IMR-90 (cell line): Measurements from ENCODE around the gene PGM2. TPM values are rescaled to one million over a fixed set of nuclear protein-coding genes. Genes with fewer than 3 reads are reported as not detected.

Experiments used
- ATAC-seq: fragments of 200-7000 bp; cut with Tn5 transposase; 2 replicates; pipeline ENCODE4 v1.9.1; 2020; ENCODE audit warnings: low read depth, mild to moderate bottlenecking, moderate library complexity
- BruUV-seq: library from RNA; stranded (reverse); fragments of 400-500 nt; replicated peaks from 2 replicates; lab custom pipeline; 2021; lab: Mats Ljungman, UMichigan
- CTCF ChIA-PET: fragments of 300-600 bp; formaldehyde crosslinking; extraction: SDS; loops from one replicate; lab custom pipeline; 2021; ENCODE audit warnings: antibody characterized with exemption; lab: Yijun Ruan, JAX
- POLR2A ChIA-PET: fragments of 300-600 bp; sonication (Branson Sonifier 250); formaldehyde crosslinking; loops from one replicate; lab custom pipeline; 2022; ENCODE audit warnings: antibody characterized with exemption; ENCODE audit not compliant: unreplicated experiment; lab: Charles Lee
- DNase-seq: peaks from one replicate; pipeline ENCODE4 v3.0.0; 2013
- H2AFZ ChIP-seq: replicated peaks from 2 replicates; pipeline ENCODE3; 2013; ENCODE audit warnings: low read length, mild to moderate bottlenecking; ENCODE audit not compliant: poor library complexity
- H2AK5ac ChIP-seq: 2 replicates; pipeline ENCODE4 v1.6.1; 2013; ENCODE audit warnings: low read depth, low read length, inconsistent platforms
- H2AK9ac ChIP-seq: replicated peaks from 2 replicates; pipeline ENCODE3; 2013; ENCODE audit warnings: mild to moderate bottlenecking, low read depth, low read length, moderate library complexity; ENCODE audit not compliant: poor library complexity
- H2BK120ac ChIP-seq: 2 replicates; pipeline ENCODE4 v1.6.1; 2013; ENCODE audit warnings: low read depth, low read length, inconsistent platforms
- H2BK15ac ChIP-seq: 3 replicates; pipeline ENCODE4 v1.6.1; 2013; ENCODE audit warnings: low read depth, low read length, inconsistent platforms
- H2BK20ac ChIP-seq: 2 replicates; pipeline ENCODE4 v1.6.1; 2013; ENCODE audit warnings: low read depth, mild to moderate bottlenecking, inconsistent platforms, low read length, moderate library complexity
- H2BK5ac ChIP-seq: 2 replicates; pipeline ENCODE4 v1.6.1; 2013; ENCODE audit warnings: mild to moderate bottlenecking, low read depth, low read length, inconsistent platforms; ENCODE audit not compliant: poor library complexity, severe bottlenecking
- H3K14ac ChIP-seq: replicated peaks from 2 replicates; pipeline ENCODE4 v1.6.1; 2013; ENCODE audit warnings: low read depth, low read length, inconsistent platforms
- H3K18ac ChIP-seq: 2 replicates; pipeline ENCODE4 v1.6.1; 2013; ENCODE audit warnings: low read depth, low read length, control low read depth
- H3K23ac ChIP-seq: 2 replicates; pipeline ENCODE4 v1.6.1; 2013; ENCODE audit warnings: low read depth, low read length, inconsistent platforms
- H3K27ac ChIP-seq: 2 replicates; pipeline ENCODE4 v1.5.1; 2013; ENCODE audit warnings: mild to moderate bottlenecking, control low read depth, low read length; ENCODE audit not compliant: insufficient read depth
- H3K27me3 ChIP-seq: 2 replicates; pipeline ENCODE4 v1.6.1; 2013; ENCODE audit warnings: low read length; ENCODE audit not compliant: control insufficient read depth, insufficient read depth
- H3K36me3 ChIP-seq: 2 replicates; pipeline ENCODE4 v1.6.1; 2013; ENCODE audit warnings: low read length, mixed read lengths; ENCODE audit not compliant: control insufficient read depth, insufficient read depth
- H3K4ac ChIP-seq: 2 replicates; pipeline ENCODE4 v1.6.1; 2013; ENCODE audit warnings: low read depth, low read length, inconsistent platforms
- H3K4me1 ChIP-seq: 2 replicates; pipeline ENCODE4 v1.6.1; 2013; ENCODE audit warnings: low read length, mixed read lengths; ENCODE audit not compliant: control insufficient read depth, insufficient read depth
- H3K4me2 ChIP-seq: 2 replicates; pipeline ENCODE4 v1.6.1; 2013; ENCODE audit warnings: low read depth, mild to moderate bottlenecking, control low read depth, low read length, moderate library complexity
- H3K4me3 ChIP-seq: 2 replicates; pipeline ENCODE4 v1.5.1; 2013; ENCODE audit warnings: low read depth, mild to moderate bottlenecking, control low read depth, low read length, moderate library complexity; ENCODE audit not compliant: insufficient read depth
- H3K56ac ChIP-seq: 2 replicates; pipeline ENCODE4 v1.6.1; 2013; ENCODE audit warnings: low read length, inconsistent platforms; ENCODE audit not compliant: insufficient read depth; ENCODE audit errors: extremely low read depth
- H3K79me1 ChIP-seq, 2 experiments: 2 replicates each; pipeline ENCODE4 v1.6.1; 2013; ENCODE audit warnings: low read length in 2 of 2, inconsistent platforms in 1 of 2, low read depth in 1 of 2
- H3K9ac ChIP-seq: 2 replicates; pipeline ENCODE4 v1.6.1; 2013; ENCODE audit warnings: low read depth, low read length, control low read depth
- H3K9me1 ChIP-seq: 2 replicates; pipeline ENCODE4 v1.6.1; 2013; ENCODE audit warnings: low read length, inconsistent platforms; ENCODE audit not compliant: insufficient read depth
- H3K9me3 ChIP-seq: 2 replicates; pipeline ENCODE4 v1.6.1; 2013; ENCODE audit warnings: low read length; ENCODE audit not compliant: control insufficient read depth, insufficient read depth
- H4K20me1 ChIP-seq: 2 replicates; pipeline ENCODE4 v1.6.1; 2013; ENCODE audit warnings: low read length, inconsistent platforms; ENCODE audit not compliant: insufficient read depth
- H4K5ac ChIP-seq: 2 replicates; pipeline ENCODE4 v1.6.1; 2013; ENCODE audit warnings: mild to moderate bottlenecking, low read depth, low read length, control low read depth
- H4K8ac ChIP-seq, 2 experiments: 2 replicates each; pipeline ENCODE4 v1.6.1; 2013; ENCODE audit warnings: low read depth in 2 of 2, low read length in 2 of 2, control low read depth in 1 of 2, inconsistent platforms in 1 of 2
- H4K91ac ChIP-seq: 2 replicates; pipeline ENCODE4 v1.6.1; 2013; ENCODE audit warnings: low read depth, low read length, inconsistent platforms; ENCODE audit not compliant: insufficient read depth
- CHD1 ChIP-seq: IDR thresholded peaks from 2 replicates; pipeline ENCODE4 v1.6.1; 2012; ENCODE audit warnings: low read depth, low read length, improper control_type of control experiment
- MAFK ChIP-seq: IDR thresholded peaks from 2 replicates; pipeline ENCODE4 v1.6.1; 2012; ENCODE audit warnings: low read depth, low read length, improper control_type of control experiment
- WGBS, 2 experiments: methylation state at CpG; one replicate each; pipeline versions ENCODE4 v1.1.5 to v1.1.7; 2013; ENCODE audit warnings: missing lambda C conversion rate in 2 of 2; ENCODE audit not compliant: insufficient read length in 1 of 2; ENCODE audit errors: extremely low coverage in 2 of 2; 5-methylcytosine and 5-hydroxymethylcytosine counted together
- dilution Hi-C: fragments of 300-500 bp; cut with HindIII; formaldehyde crosslinking; loops from one replicate; pipeline ENCODE4 v1.14.3; 2018; ENCODE audit warnings: low sequenced_read_pairs; ENCODE audit not compliant: unreplicated experiment
- in situ Hi-C: fragments of 300-500 bp; cut with MboI; formaldehyde crosslinking; loops from 3 replicates; pipeline ENCODE4 v1.14.3; 2019; ENCODE audit warnings: low sequenced_read_pairs, inconsistent platforms, mixed read lengths
- intact Hi-C: fragments of 100-400 bp; cut with micrococcal nuclease; formaldehyde crosslinking; loops from 2 replicates; pipeline ENCODE4 v1.10.0; 2022
- polyA plus RNA-seq, 3 experiments: library from polyadenylated mRNA; depleted of rRNA; stranded (reverse); fragments of >200 nt; gene quantifications; 2 replicates each; pipeline ENCODE4 v1.2.3, GENCODE V29; 2012; ENCODE audit warnings: low replicate concordance in 1 of 3
- total RNA-seq: library from RNA; depleted of rRNA; stranded (reverse); fragments of >200 nt; gene quantifications from 2 replicates; pipeline ENCODE4 v1.2.3, GENCODE V29; 2012

The PGM2 gene
- total and polyA plus RNA-seq, 2 of the 4 experiments (the other 2 are of a cell fraction) = 18.7 to 26.2 TPM

DNA sequence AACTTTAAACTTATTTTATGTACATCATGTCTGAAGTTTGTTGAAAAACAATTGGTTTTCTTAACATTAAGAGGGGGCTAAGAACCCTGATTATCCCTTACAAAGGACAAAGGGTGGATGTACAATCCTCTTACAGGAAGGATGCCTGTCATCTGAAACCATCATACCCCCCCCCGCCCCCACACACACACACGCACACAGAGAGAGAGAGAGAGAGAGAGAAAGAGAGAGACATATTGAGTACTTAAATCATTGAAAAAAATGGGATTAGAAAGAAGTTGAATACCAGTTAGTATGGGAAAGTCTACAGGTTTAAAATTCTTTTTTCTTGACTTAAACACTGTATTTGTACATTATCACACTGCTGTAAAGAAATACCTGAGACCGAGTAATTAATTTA lies 10.9 kb upstream of the PGM2 start:
- Histone ChIP-seq H3K36me3 (no peaks in the 10 kb centered on the region), H3K4ac (no peak overlapping the region), H2BK120ac (no peak overlapping the region), H3K9ac (no peak overlapping the region), H4K8ac (no peak overlapping the region), H3K14ac (no peak overlapping the region), H3K4me3 (no peak overlapping the region), H2AK5ac (no peak overlapping the region), H4K5ac (no peak overlapping the region), H3K79me1 (no peaks in the 10 kb centered on the region), H3K27ac (no peak overlapping the region), H3K9me3 (no peaks in the 10 kb centered on the region), H2BK20ac (no peak overlapping the region), H3K56ac (no peak overlapping the region), H3K18ac (no peak overlapping the region), H2BK5ac (no peak overlapping the region), H3K23ac (no peak overlapping the region), H3K27me3 (peaks cover 2% of the 10 kb centered on the region; the same call in 1 of the 2 replicates), H4K20me1 (no peaks in the 10 kb centered on the region), H3K9me1 (no peaks in the 10 kb centered on the region), H4K91ac (no peak overlapping the region), H2BK15ac (no peak overlapping the region), H2AK9ac (no peak overlapping the region), H3K4me2 (no peak overlapping the region), H3K4me1 (no peaks in the 10 kb centered on the region), H2AFZ (no peak overlapping the region)
- TF ChIP-seq MAFK (no peak), CHD1 (no peak)
- CTCF ChIA-PET = no interaction called here
- ATAC-seq (no peak), DNase-seq (no peak)
- WGBS, 2 experiments = no CpG with 5 or more reads among the region's 3 CpGs
- intact Hi-C loops (no loop called here), dilution Hi-C loops (no loop called here), in situ Hi-C loops (no loop called here)
- POLR2A ChIA-PET = no interaction called here
- BruUV-seq = no TSS peak
